Peyer's patch (tissue), 4 donors: ENCODE results near the gene PDE4D. TPM values are rescaled to one million over a fixed set of nuclear protein-coding genes. Genes with fewer than 3 reads are reported as not detected.
A peak's percentile ranks its signal among the peaks of the same experiment; 100 is the strongest.

Source experiments
- DNase-seq, 3 donors: peaks; one replicate each; pipeline ENCODE4 v3.0.0-alpha.2; 2017 to 2019
- H3K27ac ChIP-seq, 4 donors: fragments of 200-600 bp; sonication (generic); one replicate each; pipeline ENCODE4 v1.5.1; 2016 to 2019
- H3K27me3 ChIP-seq, 2 donors: fragments of 200-600 bp; sonication (generic); one replicate each; pipeline ENCODE4 v1.5.1; 2019
- H3K36me3 ChIP-seq, 3 donors: fragments of 200-600 bp; sonication (generic); one replicate each; pipeline ENCODE4 v1.5.1; 2016 to 2019
- H3K4me1 ChIP-seq, 4 donors: fragments of 200-600 bp; sonication (generic); one replicate each; pipeline ENCODE4 v1.5.1; 2016 to 2019
- H3K4me3 ChIP-seq, 4 donors: fragments of 200-600 bp; sonication (generic); 1 replicate in 3 of 4; 2 replicates in 1 of 4; pipeline ENCODE4 v1.5.1; 2016 to 2019; ENCODE audit warnings: mild to moderate bottlenecking in 1 of 4
- H3K9me3 ChIP-seq, 4 donors: fragments of 200-600 bp; sonication (generic); one replicate each; pipeline ENCODE4 v1.5.1; 2016 to 2019; ENCODE audit warnings: mild to moderate bottlenecking in 1 of 4
- POLR2A ChIP-seq, 2 donors: fragments of 450-650 bp; IDR thresholded peaks; one replicate each; pipeline ENCODE4 v1.5.1; 2017; ENCODE audit warnings: antibody characterized with exemption in 2 of 2, mild to moderate bottlenecking in 2 of 2, moderate library complexity in 2 of 2
- total RNA-seq, 4 donors: library from RNA; depleted of rRNA; stranded (reverse); fragments of >200 nt; gene quantifications; one replicate each; pipeline ENCODE4 v1.1.0, GENCODE V29; 2016
- TF ChIP-seq, protein P1 (sequence below), 6 experiments: fragments of 450-650 bp in 4 of 6; fragments of 200-600 bp in 2 of 6; sonication (generic) in 1 of 6; IDR thresholded peaks; one replicate each; pipeline ENCODE4 v1.5.1; 2017 to 2019; ENCODE audit warnings: antibody characterized with exemption in 6 of 6, mild to moderate bottlenecking in 3 of 6, moderate library complexity in 1 of 6

Gene PDE4D
- total RNA-seq, 4 donors from 2014 or later = 19.8 to 89.1 (median 43.9) TPM

DNA sequence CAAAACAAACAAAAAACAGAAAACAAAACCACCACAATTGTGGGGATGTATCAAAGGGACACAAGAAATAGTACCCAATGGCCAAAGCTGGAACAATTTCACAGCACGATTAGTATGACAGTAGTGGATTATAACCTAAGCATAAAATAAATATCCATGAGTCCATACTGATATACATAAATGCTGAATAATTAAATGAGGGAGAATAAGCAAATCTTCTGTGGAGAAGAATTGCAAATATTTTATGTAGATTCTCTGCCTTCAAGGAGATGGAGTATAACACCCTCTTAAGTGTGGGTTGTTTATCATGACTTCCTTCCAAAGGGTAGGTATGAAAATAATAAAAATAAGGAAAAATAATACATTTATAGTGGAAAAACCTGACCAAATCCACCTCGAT lies 325.4 kb downstream of the PDE4D start:
- Histone ChIP-seq H3K36me3 (no peaks in the 10 kb centered on the region), H3K4me3 (no peak overlapping the region), H3K9me3 (no peaks in the 10 kb centered on the region), H3K4me1 (no peaks in the 10 kb centered on the region), H3K27me3 (no peaks in the 10 kb centered on the region), H3K27ac (no peak overlapping the region)
- TF ChIP-seq, protein P1, sequence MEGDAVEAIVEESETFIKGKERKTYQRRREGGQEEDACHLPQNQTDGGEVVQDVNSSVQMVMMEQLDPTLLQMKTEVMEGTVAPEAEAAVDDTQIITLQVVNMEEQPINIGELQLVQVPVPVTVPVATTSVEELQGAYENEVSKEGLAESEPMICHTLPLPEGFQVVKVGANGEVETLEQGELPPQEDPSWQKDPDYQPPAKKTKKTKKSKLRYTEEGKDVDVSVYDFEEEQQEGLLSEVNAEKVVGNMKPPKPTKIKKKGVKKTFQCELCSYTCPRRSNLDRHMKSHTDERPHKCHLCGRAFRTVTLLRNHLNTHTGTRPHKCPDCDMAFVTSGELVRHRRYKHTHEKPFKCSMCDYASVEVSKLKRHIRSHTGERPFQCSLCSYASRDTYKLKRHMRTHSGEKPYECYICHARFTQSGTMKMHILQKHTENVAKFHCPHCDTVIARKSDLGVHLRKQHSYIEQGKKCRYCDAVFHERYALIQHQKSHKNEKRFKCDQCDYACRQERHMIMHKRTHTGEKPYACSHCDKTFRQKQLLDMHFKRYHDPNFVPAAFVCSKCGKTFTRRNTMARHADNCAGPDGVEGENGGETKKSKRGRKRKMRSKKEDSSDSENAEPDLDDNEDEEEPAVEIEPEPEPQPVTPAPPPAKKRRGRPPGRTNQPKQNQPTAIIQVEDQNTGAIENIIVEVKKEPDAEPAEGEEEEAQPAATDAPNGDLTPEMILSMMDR (IDR thresholded peaks at IDR 0.05) = no peak
- TF ChIP-seq POLR2A (IDR thresholded peaks at IDR 0.05) = no peak
- DNase-seq = no peak

DNA sequence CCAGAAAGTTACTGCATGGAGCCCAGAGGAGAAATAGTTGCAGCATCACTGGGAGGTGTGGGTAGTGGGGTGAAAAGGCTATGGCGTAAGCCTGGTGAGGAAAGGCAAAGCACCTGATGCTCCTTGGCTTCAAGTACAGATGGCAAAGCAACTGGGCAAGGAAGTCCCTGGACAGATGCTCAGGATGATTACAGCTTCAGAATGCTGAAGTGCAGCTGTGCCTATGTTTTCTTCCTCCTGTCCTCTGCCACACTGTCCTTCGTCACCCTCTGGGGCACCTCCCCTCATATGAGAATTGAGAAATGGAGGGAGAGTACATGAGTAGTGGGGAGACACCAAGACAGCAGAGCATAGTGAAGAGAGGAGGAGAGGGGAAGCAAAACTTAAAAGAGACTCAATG lies 328.0 kb downstream of the PDE4D start:
- no peak overlapping the region for H3K4me3 ChIP-seq
- H3K27me3 ChIP-seq = no peaks in the 10 kb centered on the region
- no peak for DNase-seq
- H3K27ac ChIP-seq = no peak overlapping the region
- no peak for TF ChIP-seq POLR2A (IDR thresholded peaks at IDR 0.05)
- TF ChIP-seq, protein P1 (IDR thresholded peaks at IDR 0.05) = no peak
- H3K36me3 ChIP-seq = no peaks in the 10 kb centered on the region
- H3K4me1 ChIP-seq = no peaks in the 10 kb centered on the region
- H3K9me3 ChIP-seq = no peaks in the 10 kb centered on the region

- Histone ChIP-seq H3K27me3 (no peaks in the 10 kb centered on the region), H3K4me1 (no peaks in the 10 kb centered on the region), H3K9me3 (no peaks in the 10 kb centered on the region), H3K4me3 (no peak overlapping the region), H3K27ac (no peak overlapping the region), H3K36me3 (no peaks in the 10 kb centered on the region)
- no peak for DNase-seq
- no peak for TF ChIP-seq POLR2A (IDR thresholded peaks at IDR 0.05)
Measured at GRCh38 chr5:59564895-59565294, 328.6 kb downstream of the PDE4D start.

- no peak for TF ChIP-seq POLR2A (IDR thresholded peaks at IDR 0.05)
- Histone ChIP-seq H3K4me1 (no peaks in the 10 kb centered on the region), H3K9me3 (no peaks in the 10 kb centered on the region), H3K4me3 (no peak overlapping the region), H3K27me3 (no peaks in the 10 kb centered on the region), H3K36me3 (no peaks in the 10 kb centered on the region), H3K27ac (peak overlapping the region in 1 of 4 donors; percentile 61)
- DNase-seq = peak; percentile 54 to 73 (median 72)
Measured at GRCh38 chr5:59562756-59563389, 330.7 kb downstream of the PDE4D start.

DNA sequence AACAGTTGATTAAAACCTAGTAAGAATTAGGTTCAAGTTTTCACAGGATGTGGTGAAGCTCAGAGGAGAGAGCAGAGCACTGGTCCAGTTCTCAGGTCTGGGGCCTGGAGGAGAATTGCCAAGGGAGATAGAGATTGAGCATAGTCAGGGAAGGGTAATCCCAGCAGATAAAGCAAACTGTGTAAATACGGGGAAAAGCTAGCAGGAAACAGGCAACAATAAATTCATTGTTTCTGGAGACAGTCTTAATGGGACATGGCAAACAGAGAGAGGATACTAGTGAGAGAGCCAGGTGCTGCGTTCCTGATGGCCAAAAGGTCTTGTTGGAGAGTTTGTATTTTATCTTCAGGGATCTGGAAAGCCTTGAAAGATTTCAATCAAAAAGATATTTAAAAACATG lies 333.0 kb downstream of the PDE4D start:
- H3K36me3 ChIP-seq = no peaks in the 10 kb centered on the region
- H3K4me3 ChIP-seq = no peak overlapping the region
- no peaks in the 10 kb centered on the region for H3K27me3 ChIP-seq
- H3K4me1 ChIP-seq = no peaks in the 10 kb centered on the region
- DNase-seq = no peak
- H3K27ac ChIP-seq = no peak overlapping the region
- no peaks in the 10 kb centered on the region for H3K9me3 ChIP-seq
- TF ChIP-seq POLR2A (IDR thresholded peaks at IDR 0.05) = no peak
- TF ChIP-seq, protein P1 (IDR thresholded peaks at IDR 0.05) = no peak

DNA sequence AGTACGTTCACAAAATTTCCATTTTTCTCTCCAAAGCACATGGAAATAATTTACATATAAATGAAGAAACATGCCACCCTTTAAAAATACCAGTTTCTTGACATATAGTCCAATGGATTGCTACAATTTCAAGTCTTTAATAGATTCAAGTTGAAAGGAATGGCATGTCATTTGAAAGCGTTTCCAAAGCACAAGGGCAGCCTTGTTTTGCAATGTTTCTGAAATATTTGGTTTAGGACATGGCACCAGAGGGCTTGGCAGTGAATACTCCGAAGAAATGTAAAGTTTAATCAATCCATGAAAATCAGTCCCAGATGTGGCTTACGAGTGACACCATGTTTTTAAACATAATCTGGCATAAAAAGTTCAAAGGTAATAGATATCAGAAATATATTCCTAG lies 333.7 kb downstream of the PDE4D start:
- no peak for TF ChIP-seq POLR2A (IDR thresholded peaks at IDR 0.05)
- TF ChIP-seq, protein P1 (IDR thresholded peaks at IDR 0.05) = no peak
- no peaks in the 10 kb centered on the region for H3K9me3 ChIP-seq
- no peak for DNase-seq
- no peaks in the 10 kb centered on the region for H3K4me1 ChIP-seq
- no peak overlapping the region for H3K27ac ChIP-seq
- H3K4me3 ChIP-seq = no peak overlapping the region
- no peaks in the 10 kb centered on the region for H3K27me3 ChIP-seq
- no peaks in the 10 kb centered on the region for H3K36me3 ChIP-seq

DNA sequence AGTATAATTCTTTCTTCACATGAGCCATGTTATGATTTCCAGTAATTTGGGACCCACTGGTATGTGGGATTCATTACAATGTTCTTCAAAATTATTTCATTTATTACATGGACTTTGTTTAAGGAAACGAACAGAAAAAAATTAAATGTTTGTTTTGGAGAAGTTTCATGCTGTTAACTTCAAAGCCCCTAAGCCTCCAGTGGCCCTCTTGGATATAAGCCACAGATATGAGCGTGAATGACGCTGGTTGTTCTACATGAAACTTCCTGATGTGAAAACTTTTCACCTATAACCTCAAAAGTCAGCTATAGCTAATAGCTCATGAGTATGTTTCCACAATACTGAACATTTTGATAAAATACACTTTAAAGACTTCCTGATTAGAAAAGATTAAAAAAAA lies 334.2 kb downstream of the PDE4D start:
- no peak overlapping the region for H3K4me3 ChIP-seq
- H3K9me3 ChIP-seq = no peaks in the 10 kb centered on the region
- DNase-seq = no peak
- H3K36me3 ChIP-seq = no peaks in the 10 kb centered on the region
- H3K27me3 ChIP-seq = no peaks in the 10 kb centered on the region
- H3K27ac ChIP-seq = no peak overlapping the region
- no peaks in the 10 kb centered on the region for H3K4me1 ChIP-seq
- TF ChIP-seq, protein P1 (IDR thresholded peaks at IDR 0.05) = no peak
- TF ChIP-seq POLR2A (IDR thresholded peaks at IDR 0.05) = no peak
